ENCODE data around the gene LRCH4. TPM values are rescaled to one million over a fixed set of nuclear protein-coding genes. Genes with fewer than 3 reads are reported as not detected.
A peak's percentile ranks its signal among the peaks of the same experiment; 100 is the strongest.

LRCH4 gene
- total RNA-seq, 6 donors from 2014 or later, result 88.5 to 493 (median 121) TPM

DNA sequence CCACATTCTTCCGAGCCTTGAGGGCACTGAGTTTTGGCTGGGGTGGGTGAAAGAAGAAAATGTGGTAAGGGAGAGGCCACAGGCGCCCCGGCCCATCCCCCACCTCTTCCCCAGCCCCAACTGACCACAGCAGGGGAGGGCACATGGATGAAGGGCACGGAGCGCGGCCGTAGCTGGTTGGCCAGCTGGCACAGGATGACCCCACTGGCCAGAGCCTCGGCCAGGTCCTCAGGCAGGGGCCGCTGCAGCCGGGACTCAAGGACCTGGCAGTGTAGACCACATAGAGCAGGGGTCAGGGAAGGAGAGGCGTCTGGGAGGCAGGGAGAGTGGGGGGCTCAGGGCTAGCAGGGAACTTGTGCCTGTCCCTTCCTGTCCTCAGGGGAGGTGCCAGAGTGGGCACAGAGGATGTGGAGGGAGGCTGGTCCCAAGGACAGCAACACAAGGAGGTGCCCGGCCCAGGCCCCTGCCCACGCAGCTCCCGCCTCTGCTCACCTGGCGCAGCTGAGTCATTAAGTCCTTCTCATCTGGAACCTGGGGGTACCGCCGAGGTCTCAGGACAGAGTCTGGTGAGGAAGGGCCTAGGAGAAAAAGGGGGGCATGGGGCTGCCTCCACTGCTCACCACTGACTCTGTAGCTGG, 10.1 kb downstream of the LRCH4 start:
- H3K4me1 ChIP-seq, result peaks cover 0 to 9% (median 0%) of the 10 kb centered on the region in 4 donors
- no peaks in the 10 kb centered on the region for H3K27me3 ChIP-seq
- H3K9me3 ChIP-seq, result no peaks in the 10 kb centered on the region
- no peak overlapping the region for H3K27ac ChIP-seq
- H3K36me3 ChIP-seq, result peaks cover 46 to 87% (median 79%) of the 10 kb centered on the region in 4 donors
- TF ChIP-seq, protein P1, sequence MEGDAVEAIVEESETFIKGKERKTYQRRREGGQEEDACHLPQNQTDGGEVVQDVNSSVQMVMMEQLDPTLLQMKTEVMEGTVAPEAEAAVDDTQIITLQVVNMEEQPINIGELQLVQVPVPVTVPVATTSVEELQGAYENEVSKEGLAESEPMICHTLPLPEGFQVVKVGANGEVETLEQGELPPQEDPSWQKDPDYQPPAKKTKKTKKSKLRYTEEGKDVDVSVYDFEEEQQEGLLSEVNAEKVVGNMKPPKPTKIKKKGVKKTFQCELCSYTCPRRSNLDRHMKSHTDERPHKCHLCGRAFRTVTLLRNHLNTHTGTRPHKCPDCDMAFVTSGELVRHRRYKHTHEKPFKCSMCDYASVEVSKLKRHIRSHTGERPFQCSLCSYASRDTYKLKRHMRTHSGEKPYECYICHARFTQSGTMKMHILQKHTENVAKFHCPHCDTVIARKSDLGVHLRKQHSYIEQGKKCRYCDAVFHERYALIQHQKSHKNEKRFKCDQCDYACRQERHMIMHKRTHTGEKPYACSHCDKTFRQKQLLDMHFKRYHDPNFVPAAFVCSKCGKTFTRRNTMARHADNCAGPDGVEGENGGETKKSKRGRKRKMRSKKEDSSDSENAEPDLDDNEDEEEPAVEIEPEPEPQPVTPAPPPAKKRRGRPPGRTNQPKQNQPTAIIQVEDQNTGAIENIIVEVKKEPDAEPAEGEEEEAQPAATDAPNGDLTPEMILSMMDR (IDR thresholded peaks at IDR 0.05), result no peak
- TF ChIP-seq EP300 (IDR thresholded peaks at IDR 0.05), result no peak
- no peak for TF ChIP-seq POLR2A (IDR thresholded peaks at IDR 0.05)
- no peak for TF ChIP-seq POLR2AphosphoS5 (IDR thresholded peaks at IDR 0.05)
- DNase-seq (no peak), ATAC-seq (ENCODE audit: low FRiP score in 2 of 2) (no peak)
- H3K4me3 ChIP-seq, result no peak overlapping the region
- 91 to 96% methylated on average over 9 to 15 of the region's 17 CpGs for WGBS, 2 donors

DNA sequence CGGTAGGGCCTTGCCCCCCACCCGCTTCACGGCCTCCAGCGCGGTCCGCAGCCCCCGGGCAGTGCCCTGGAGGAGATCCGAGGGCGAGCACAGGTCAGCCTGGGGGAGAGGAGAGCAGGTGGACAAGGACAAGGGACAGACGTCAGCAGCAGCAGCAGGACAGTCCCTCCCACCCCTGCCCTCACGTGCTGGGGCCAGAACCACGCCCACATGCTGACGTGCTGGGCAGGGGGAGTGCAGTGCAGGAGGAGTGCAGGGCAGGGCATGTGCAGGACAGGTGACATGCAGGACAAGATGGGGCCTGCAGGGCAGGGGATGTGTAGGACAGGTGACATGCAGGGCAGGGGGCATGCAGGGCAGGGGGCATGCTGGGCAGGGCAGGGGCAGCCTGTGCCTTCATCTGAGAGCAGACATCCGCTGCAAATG, 10.7 kb downstream of the LRCH4 start:
- TF ChIP-seq POLR2AphosphoS5 (IDR thresholded peaks at IDR 0.05), result no peak
- TF ChIP-seq EP300 (IDR thresholded peaks at IDR 0.05), result no peak
- no peak for TF ChIP-seq POLR2A (IDR thresholded peaks at IDR 0.05)
- TF ChIP-seq, protein P1 (IDR thresholded peaks at IDR 0.05), result no peak
- Histone ChIP-seq H3K4me3 (no peak overlapping the region), H3K27me3 (no peaks in the 10 kb centered on the region), H3K4me1 (peaks cover 3 to 13% (median 4%) of the 10 kb centered on the region in 4 donors), H3K9me3 (no peaks in the 10 kb centered on the region), H3K36me3 (peaks cover 44 to 81% (median 76%) of the 10 kb centered on the region in 4 donors), H3K27ac (no peak overlapping the region)
- DNase-seq, result no peak
- WGBS, 2 donors, result 85 to 88% methylated on average over 10 to 14 of the region's 14 CpGs
- no peak for ATAC-seq (ENCODE audit: low FRiP score in 2 of 2)

DNA sequence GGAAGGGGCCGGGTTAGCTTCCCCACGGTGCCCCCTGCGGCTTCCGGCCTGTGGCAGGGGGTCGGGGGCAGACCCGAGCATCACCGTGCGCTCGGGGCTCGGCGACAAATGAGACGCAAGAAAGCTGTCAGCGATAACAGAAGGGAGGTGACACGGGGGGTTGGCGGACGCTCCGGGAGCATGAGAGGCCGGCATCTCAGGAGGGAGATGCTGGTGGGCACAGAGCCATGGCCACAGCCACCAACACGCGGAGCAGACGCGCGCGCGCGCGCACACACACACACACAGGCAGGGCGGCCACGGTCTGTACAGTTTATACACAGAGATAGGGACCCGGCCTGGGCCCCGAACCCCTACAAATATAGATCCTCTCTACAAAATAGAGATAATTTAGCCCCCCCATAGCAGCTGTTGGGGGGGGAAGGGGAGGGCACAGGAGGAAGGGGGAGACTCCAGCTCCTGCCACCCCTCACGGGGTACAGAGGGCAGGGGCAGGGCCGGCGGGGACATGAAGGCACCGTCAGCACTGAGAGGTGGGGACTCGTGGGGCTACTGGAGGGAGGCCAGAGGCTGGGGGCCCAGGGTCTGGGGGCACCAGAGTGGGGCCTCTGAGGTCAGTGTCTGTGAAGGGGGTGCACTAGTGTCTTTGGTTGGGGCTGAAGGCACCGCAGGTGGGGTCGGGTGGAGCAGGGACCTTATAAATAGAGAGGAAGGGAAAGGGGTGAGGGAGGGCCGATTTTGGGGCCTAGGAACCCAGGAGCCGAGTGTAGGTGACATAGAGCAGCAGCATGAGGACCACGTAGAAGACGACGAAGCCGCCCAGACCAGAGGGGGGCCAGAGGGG, 11.3 kb downstream of the LRCH4 start:
- TF ChIP-seq POLR2A (IDR thresholded peaks at IDR 0.05) (no peak), EP300 (IDR thresholded peaks at IDR 0.05) (no peak), POLR2AphosphoS5 (IDR thresholded peaks at IDR 0.05) (no peak)
- TF ChIP-seq, protein P1 (IDR thresholded peaks at IDR 0.05), result no peak
- Histone ChIP-seq H3K4me3 (no peak overlapping the region), H3K4me1 (peaks cover 10 to 19% (median 10%) of the 10 kb centered on the region in 4 donors), H3K27me3 (no peaks in the 10 kb centered on the region), H3K27ac (no peak overlapping the region), H3K9me3 (no peaks in the 10 kb centered on the region), H3K36me3 (peaks cover 44 to 74% (median 70%) of the 10 kb centered on the region in 4 donors)
- 90 to 93% methylated on average over 27 to 35 of the region's 44 CpGs for WGBS, 2 donors
- ATAC-seq (ENCODE audit: low FRiP score in 2 of 2) (no peak), DNase-seq (no peak)

DNA sequence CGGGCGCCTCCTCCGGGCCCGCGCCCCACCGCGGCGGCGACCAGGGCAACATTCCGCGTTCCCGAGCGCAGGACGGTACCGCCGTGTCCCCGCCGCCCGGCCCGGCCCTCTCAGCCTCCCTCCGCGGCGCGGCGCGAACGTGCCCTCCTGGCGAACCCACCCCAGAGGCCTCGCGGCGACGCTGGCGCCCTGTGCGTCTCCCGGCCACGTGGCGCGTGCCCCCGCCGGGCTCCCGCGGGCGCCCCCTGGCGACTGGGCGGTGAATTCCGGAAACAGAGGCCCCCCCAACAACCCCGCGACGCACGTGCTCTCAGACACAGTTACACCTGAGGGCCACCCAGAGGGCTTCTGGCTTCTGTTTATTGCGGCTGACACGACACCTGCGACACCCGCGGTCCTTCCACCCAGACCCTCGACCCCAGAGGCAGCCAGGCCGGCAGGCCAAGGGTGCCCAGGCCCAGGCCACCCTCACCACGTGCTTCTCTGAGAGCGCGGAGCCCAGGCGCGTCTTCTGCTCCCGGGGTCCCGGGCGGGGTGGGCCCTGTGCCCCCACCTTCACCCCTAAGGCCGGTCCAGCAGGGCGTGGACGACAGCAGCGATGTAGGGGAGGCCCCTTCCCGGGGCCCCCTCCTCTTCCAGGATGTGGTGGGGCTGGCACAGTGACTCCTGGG, 12.1 kb downstream of the LRCH4 start, which contains the start of gene SAP25:
TSS of gene SAP25 (minus strand) at position 210 of the 671 bp plus-strand sequence. CDS start at position 52, 158 bp downstream.
- no peak for TF ChIP-seq POLR2A (IDR thresholded peaks at IDR 0.05)
- TF ChIP-seq, protein P1 (IDR thresholded peaks at IDR 0.05), result no peak
- TF ChIP-seq EP300 (IDR thresholded peaks at IDR 0.05), result no peak
- TF ChIP-seq POLR2AphosphoS5 (IDR thresholded peaks at IDR 0.05), result no peak
- no peak within 1 kb of the TSS for H3K27ac ChIP-seq
- H3K36me3 ChIP-seq, result peaks cover 41 to 67% (median 62%) of the 10 kb centered on the region in 4 donors
- peaks cover 13 to 23% (median 14%) of the 10 kb centered on the region in 4 donors for H3K4me1 ChIP-seq
- H3K27me3 ChIP-seq, result no peaks in the 10 kb centered on the region
- peak in 1 of 2 donors; percentile 85 for DNase-seq
- ATAC-seq (ENCODE audit: low FRiP score in 2 of 2), result no peak
- 90 to 93% methylated on average over 50 to 67 of the region's 70 CpGs for WGBS, 2 donors
- no peak within 1 kb of the TSS for H3K4me3 ChIP-seq
- H3K9me3 ChIP-seq, result no peaks in the 10 kb centered on the region

Measured in upper lobe of left lung (tissue), 6 donors.